ENCODE results near the gene SPTLC2. TPM values are rescaled to one million over a fixed set of nuclear protein-coding genes. Genes with fewer than 3 reads are reported as not detected.

SPTLC2 gene
- total and polyA plus RNA-seq, 2 of the 13 experiments (the other 11 are each of a cell fraction or from before 2014, with no cell fraction given) = 17.4 to 17.5 TPM

DNA sequence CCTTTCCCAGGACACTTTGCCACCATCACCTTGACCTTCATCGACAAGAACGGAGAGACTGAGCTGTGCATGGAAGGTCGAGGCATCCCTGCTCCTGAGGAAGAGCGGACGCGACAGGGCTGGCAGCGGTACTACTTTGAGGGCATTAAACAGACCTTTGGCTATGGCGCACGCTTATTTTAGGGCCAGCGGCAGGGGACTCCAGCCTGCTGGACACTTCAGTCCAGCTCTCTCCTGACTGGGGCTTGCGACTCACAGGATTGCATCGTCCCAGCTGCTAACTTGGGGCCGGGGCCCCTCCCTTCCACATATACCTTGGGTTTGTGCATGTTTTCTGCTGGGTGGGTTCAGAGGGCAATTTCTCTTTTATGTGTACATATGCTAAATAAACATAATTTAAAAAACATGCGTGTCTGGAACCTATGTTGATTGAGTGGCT is 147.4 kb downstream of the SPTLC2 start (continued):
- TF ChIP-seq, protein P1, sequence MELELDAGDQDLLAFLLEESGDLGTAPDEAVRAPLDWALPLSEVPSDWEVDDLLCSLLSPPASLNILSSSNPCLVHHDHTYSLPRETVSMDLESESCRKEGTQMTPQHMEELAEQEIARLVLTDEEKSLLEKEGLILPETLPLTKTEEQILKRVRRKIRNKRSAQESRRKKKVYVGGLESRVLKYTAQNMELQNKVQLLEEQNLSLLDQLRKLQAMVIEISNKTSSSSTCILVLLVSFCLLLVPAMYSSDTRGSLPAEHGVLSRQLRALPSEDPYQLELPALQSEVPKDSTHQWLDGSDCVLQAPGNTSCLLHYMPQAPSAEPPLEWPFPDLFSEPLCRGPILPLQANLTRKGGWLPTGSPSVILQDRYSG (CRISPR knock-in tag; IDR thresholded peaks at IDR 0.05) = no peak
- no peak for TF ChIP-seq POGZ (CRISPR knock-in tag; IDR thresholded peaks at IDR 0.05)
- TF ChIP-seq ZSCAN21 (CRISPR knock-in tag; IDR thresholded peaks at IDR 0.05; ENCODE audit: borderline replicate concordance) = no peak
- TF ChIP-seq KLF13 (CRISPR knock-in tag; IDR thresholded peaks at IDR 0.05) = no peak
- TF ChIP-seq CEBPZ (IDR thresholded peaks at IDR 0.05; ENCODE audit: low read length) = no peak
- no peak for TF ChIP-seq NR2C2 (CRISPR knock-in tag; IDR thresholded peaks at IDR 0.05; ENCODE audit: borderline replicate concordance)
- no peak for TF ChIP-seq ZBTB20 (CRISPR knock-in tag; IDR thresholded peaks at IDR 0.05; ENCODE audit: borderline replicate concordance, low read depth)
- TF ChIP-seq CHD2 (IDR thresholded peaks at IDR 0.05; ENCODE audit: low read depth, low read length) = no peak
- TF ChIP-seq HNRNPLL (IDR thresholded peaks at IDR 0.05; ENCODE audit: low read depth, low read length, poor library complexity, severe bottlenecking) = no peak
- no peak for TF ChIP-seq JARID2 (CRISPR knock-in tag; IDR thresholded peaks at IDR 0.05; ENCODE audit: insufficient replicate concordance)
- TF ChIP-seq KLF6 (CRISPR knock-in tag; IDR thresholded peaks at IDR 0.05) = no peak
- TF ChIP-seq CEBPB (IDR thresholded peaks at IDR 0.05; ENCODE audit: borderline replicate concordance, low read depth, low read length) = peak; percentile 30; the same call in 1 of the 2 replicates
- TF ChIP-seq ZNF317 (CRISPR knock-in tag; IDR thresholded peaks at IDR 0.05) = no peak
- no peak for TF ChIP-seq ZNF530 (CRISPR knock-in tag; IDR thresholded peaks at IDR 0.05; ENCODE audit: low read depth)
- TF ChIP-seq, protein P2, sequence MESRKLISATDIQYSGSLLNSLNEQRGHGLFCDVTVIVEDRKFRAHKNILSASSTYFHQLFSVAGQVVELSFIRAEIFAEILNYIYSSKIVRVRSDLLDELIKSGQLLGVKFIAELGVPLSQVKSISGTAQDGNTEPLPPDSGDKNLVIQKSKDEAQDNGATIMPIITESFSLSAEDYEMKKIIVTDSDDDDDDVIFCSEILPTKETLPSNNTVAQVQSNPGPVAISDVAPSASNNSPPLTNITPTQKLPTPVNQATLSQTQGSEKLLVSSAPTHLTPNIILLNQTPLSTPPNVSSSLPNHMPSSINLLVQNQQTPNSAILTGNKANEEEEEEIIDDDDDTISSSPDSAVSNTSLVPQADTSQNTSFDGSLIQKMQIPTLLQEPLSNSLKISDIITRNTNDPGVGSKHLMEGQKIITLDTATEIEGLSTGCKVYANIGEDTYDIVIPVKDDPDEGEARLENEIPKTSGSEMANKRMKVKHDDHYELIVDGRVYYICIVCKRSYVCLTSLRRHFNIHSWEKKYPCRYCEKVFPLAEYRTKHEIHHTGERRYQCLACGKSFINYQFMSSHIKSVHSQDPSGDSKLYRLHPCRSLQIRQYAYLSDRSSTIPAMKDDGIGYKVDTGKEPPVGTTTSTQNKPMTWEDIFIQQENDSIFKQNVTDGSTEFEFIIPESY (CRISPR knock-in tag; IDR thresholded peaks at IDR 0.05) = peak; percentile 92
- TF ChIP-seq GTF3A (CRISPR knock-in tag; conservative IDR thresholded peaks at IDR 0.05) = no peak
- TF ChIP-seq ZNF264 (CRISPR knock-in tag; IDR thresholded peaks at IDR 0.05) = peak; percentile 49; the same call in 1 of the 2 replicates
- 0 out of 2 replicates have a peak, but pooled peaks have one; percentile 13 for TF ChIP-seq MED1 (CRISPR knock-in tag; IDR thresholded peaks at IDR 0.05)
- TF ChIP-seq ZNF747 (CRISPR knock-in tag; IDR thresholded peaks at IDR 0.05; ENCODE audit: borderline replicate concordance) = no peak
- TF ChIP-seq LCORL (IDR thresholded peaks at IDR 0.05) = no peak
- no peak for TF ChIP-seq LCORL (CRISPR knock-in tag; IDR thresholded peaks at IDR 0.05)
- no peak for TF ChIP-seq TMF1 (CRISPR knock-in tag; IDR thresholded peaks at IDR 0.05; ENCODE audit: low read depth)
- TF ChIP-seq ZNF10 (CRISPR knock-in tag; IDR thresholded peaks at IDR 0.05; ENCODE audit: borderline replicate concordance, low read depth) = no peak
- TF ChIP-seq SCMH1 (CRISPR knock-in tag; IDR thresholded peaks at IDR 0.05; ENCODE audit: borderline replicate concordance) = no peak
